Nephron progenitor cell (in vitro differentiated cells): Measurements from ENCODE around the gene DEPDC7.

Experiments used
- DNase-seq: peaks from one replicate; pipeline ENCODE4 v3.0.0; 2021
- H3K27ac Mint-ChIP-seq: 2 replicates; pipeline ENCODE4 v1.8.0; 2021; ENCODE audit warnings: mild to moderate bottlenecking, moderate library complexity, mixed read lengths
- H3K27me3 Mint-ChIP-seq: 2 replicates; pipeline ENCODE4 v1.8.0; 2021; ENCODE audit warnings: mild to moderate bottlenecking, low read depth, mixed read lengths; ENCODE audit not compliant: poor library complexity
- H3K36me3 Mint-ChIP-seq: 2 replicates; pipeline ENCODE4 v1.8.0; 2021; ENCODE audit warnings: low read depth, mixed read lengths
- H3K4me1 Mint-ChIP-seq: 2 replicates; pipeline ENCODE4 v1.8.0; 2021; ENCODE audit warnings: mixed read lengths
- H3K4me3 Mint-ChIP-seq: 2 replicates; pipeline ENCODE4 v1.8.0; 2021; ENCODE audit warnings: mild to moderate bottlenecking, moderate library complexity, mixed read lengths
- H3K9me3 Mint-ChIP-seq: 2 replicates; pipeline ENCODE4 v1.8.0; 2021; ENCODE audit warnings: mild to moderate bottlenecking, moderate library complexity, mixed read lengths
- CTCF ChIP-seq: fragments of 200-600 bp; sonication (generic); IDR thresholded peaks from 2 replicates; pipeline ENCODE4 v1.5.0; 2021; ENCODE audit warnings: antibody characterized with exemption

The DEPDC7 gene

DNA sequence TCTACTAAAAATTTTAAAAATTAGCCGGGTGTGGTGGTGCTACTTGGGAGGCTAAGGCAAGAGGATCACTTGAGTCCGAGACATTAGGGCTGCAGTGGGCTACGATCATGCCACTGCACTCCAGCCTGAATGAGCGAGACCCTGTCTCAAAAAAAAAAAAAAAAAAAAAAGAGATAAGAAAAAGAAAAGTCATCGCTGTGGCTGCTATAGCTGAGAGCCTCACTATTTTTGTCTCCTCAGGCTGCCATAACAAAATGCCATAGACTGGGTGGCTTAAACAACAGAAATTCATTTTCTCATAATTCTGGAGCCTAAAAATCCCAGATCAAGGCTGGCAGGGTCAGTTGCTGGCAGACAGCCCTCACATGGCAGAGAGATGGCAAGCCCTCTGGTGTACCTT lies 30.1 kb upstream of the DEPDC7 start:
- Mint-ChIP-seq H3K9me3 (peaks cover 19% of the 10 kb centered on the region), H3K4me1 (no peaks in the 10 kb centered on the region), H3K36me3 (peaks cover 9% of the 10 kb centered on the region), H3K27me3 (no peaks in the 10 kb centered on the region), H3K27ac (no peak overlapping the region), H3K4me3 (no peak overlapping the region)
- TF ChIP-seq CTCF = no peak
- no peak for DNase-seq

DNA sequence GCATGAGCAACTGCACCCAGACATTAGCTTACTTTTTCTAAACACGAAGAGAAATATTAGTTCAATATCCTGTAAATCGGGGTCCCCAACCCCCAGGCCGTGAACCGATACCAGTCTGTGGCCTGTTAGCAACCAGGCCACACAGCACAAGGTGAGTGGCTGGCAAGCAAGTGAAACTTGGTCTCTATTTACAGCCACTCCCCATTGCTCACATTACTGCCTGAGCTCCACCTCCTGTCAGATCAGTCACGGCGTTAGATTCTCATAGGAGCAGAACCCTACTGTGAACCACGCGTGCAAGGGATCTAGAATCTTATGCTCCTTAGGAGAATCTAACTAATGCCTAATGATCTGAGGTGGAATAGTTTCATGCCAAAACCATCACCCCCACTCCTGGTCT lies 27.8 kb upstream of the DEPDC7 start:
- no peaks in the 10 kb centered on the region for H3K27me3 Mint-ChIP-seq
- no peaks in the 10 kb centered on the region for H3K4me1 Mint-ChIP-seq
- DNase-seq = no peak
- H3K36me3 Mint-ChIP-seq = peaks cover 6% of the 10 kb centered on the region
- TF ChIP-seq CTCF = no peak
- H3K4me3 Mint-ChIP-seq = no peak overlapping the region
- no peak overlapping the region for H3K27ac Mint-ChIP-seq
- peaks cover 37% of the 10 kb centered on the region for H3K9me3 Mint-ChIP-seq

DNA sequence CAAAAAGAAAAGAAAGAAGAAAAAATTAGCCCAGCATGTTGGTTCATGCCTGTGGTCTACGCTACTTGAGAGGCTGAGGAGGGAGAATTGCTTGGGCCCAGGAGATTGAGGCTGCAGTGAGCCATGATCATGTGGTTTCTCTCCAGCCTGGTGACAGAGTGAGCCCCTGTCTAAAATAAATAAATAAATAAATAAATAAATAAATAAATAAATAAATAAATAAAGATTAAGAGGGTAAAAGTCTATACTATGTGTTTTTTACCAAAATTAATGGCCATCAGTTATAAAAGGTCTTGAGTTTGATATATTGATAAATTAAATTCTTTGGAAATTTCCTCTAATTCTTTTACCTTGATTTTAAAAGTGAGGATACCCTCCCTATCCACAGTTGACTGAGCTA lies 25.2 kb upstream of the DEPDC7 start:
- Mint-ChIP-seq H3K4me3 (no peak overlapping the region), H3K27ac (no peak overlapping the region), H3K36me3 (peaks cover 6% of the 10 kb centered on the region), H3K4me1 (no peaks in the 10 kb centered on the region), H3K9me3 (peaks cover 48% of the 10 kb centered on the region), H3K27me3 (no peaks in the 10 kb centered on the region)
- no peak for TF ChIP-seq CTCF
- no peak for DNase-seq

GRCh38 chr11:32991427-32991826 lies 24.3 kb upstream of the DEPDC7 start:
- H3K27me3 Mint-ChIP-seq = no peaks in the 10 kb centered on the region
- no peak for TF ChIP-seq CTCF
- H3K9me3 Mint-ChIP-seq = peaks cover 54% of the 10 kb centered on the region
- no peak overlapping the region for H3K4me3 Mint-ChIP-seq
- peaks cover 6% of the 10 kb centered on the region for H3K36me3 Mint-ChIP-seq
- H3K4me1 Mint-ChIP-seq = no peaks in the 10 kb centered on the region
- DNase-seq = no peak
- no peak overlapping the region for H3K27ac Mint-ChIP-seq

DNA sequence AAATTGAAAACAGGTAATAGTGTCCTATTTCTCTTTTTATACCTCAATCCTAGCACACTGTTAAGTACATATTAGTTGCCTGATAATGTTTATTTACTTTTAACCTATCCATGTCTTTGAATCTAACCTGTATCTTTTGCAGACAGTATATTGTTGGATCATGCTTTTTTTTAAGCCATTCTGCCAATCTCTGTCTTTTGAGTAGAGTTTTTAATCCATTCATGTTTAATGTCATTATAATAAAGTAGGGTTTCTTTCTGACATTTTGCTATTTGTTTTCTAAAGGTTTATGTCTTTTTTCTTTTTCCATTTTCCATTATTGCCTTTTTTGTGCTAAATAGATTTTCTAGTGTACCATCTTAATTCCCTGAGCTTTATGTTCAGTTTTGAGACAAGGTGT lies 23.8 kb upstream of the DEPDC7 start:
- H3K4me3 Mint-ChIP-seq = no peak overlapping the region
- H3K36me3 Mint-ChIP-seq = peaks cover 6% of the 10 kb centered on the region
- no peak for TF ChIP-seq CTCF
- no peak for DNase-seq
- H3K27ac Mint-ChIP-seq = no peak overlapping the region
- peaks cover 59% of the 10 kb centered on the region for H3K9me3 Mint-ChIP-seq
- H3K4me1 Mint-ChIP-seq = no peaks in the 10 kb centered on the region
- peaks cover 1% of the 10 kb centered on the region for H3K27me3 Mint-ChIP-seq

DNA sequence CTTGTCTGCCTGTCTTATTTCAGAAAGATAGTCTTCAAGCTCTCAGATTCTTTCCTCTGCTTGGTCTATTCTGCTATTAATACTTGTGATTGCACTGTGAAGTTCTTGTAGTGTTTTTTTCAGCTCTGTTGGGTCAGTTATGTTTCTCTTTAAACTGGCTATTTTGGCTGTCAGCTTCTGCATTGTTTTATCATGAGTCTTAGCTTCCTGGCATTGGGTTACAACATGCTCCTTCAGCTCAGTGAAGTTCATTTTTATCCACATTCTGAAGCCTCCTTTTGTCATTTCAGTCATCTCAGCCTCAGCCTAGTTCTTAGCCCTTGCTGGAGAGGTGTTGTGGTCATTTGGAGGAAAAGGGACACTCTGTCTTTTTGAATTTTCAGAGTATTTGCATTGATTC lies 15.5 kb upstream of the DEPDC7 start:
- TF ChIP-seq CTCF = no peak
- no peak overlapping the region for H3K27ac Mint-ChIP-seq

More for the DNA sequence above, 15.5 kb upstream of the DEPDC7 start:
- Mint-ChIP-seq H3K9me3 (peaks cover 40% of the 10 kb centered on the region), H3K4me1 (no peaks in the 10 kb centered on the region), H3K4me3 (no peak overlapping the region), H3K27me3 (peaks cover 6% of the 10 kb centered on the region), H3K36me3 (peaks cover 3% of the 10 kb centered on the region)
- DNase-seq = no peak
